ENCODE measurements around the gene EVI2B.
"Not testable (repeated sequence)": the region's sequence is repeated elsewhere in the genome, so short reads cannot be mapped to it uniquely, and the experiment has no call there.

EVI2B gene

DNA sequence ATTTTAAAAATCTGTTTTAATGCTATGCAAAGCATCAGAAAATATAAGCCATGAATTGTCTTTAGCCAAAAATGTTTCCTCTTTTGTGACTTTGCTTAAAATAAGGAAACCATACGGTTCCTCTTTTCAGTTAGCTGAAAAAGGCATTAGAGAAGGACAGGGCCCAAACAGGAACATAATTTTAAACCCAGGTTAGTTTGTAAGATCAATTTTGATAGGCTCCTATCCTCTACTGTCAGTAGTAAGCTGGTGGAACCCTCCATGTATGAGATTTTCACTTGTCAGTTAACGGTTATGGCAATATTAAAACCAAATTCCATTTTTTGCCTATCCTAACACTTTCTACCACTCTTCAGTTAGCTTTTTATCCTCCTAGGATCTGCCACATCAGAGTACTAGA, 4.3 kb downstream of the EVI2B start:
- no peak for DNase-seq

DNA sequence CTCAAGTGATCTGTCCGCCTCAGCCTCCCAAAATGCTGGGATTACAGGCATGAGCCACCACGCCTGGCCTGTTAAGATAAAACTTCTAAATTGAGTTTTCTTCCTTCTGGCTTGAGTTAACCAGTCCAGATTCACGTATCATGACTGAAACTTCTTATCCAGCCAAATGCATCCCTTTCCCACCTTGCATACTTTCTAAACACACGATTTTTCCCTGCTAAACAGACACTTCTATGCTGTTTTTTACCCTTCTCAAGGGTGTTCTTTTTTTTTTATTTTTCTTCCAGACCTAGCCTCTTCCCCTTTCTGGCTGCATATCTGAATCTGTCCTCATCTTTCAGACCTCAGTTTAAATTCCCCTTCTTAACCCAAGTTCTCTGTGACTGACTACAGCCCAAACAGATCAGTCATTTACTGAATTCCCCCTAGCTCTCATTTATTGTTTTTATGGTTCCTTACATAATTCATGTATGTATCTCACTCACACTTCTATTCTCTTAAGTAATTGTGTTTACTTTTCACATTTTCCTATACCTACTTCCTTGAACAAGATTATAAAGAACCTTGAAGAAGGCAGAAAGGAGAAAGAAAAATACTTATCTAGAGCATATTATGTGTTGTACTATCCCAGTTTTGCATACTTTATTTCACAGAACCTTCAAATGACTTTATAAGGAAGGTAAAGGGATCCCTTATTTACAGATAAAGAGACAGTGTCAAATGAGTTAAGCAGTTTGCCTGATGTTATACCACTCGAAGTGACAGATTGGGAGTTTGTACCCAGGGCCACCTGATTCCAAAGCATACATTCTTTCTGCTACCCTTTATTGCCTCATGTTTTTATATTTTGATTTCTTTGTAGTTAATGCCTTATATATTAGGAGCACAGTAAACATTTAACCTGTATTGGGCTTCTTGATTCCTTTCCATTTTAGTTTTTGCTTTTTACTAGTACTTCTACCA, 5.2 kb downstream of the EVI2B start:
- DNase-seq = no peak

DNA sequence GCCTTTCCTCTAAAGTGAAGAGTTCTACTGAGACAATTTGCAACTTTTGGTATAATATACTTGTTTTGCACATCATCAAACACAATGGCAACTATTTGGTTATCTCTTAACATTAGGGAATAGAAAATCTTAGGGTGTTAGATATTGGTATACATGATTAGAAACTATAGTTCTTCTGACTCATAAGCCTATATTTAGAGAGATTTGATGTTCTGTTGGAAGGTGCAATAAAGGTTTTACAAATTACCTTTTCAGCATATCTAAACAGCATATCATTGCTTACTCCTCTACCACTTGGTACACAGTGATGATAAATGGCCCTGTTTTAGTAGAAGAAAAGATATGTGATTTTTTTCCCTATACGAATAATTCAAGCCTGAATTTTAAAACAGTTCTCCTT, 6.2 kb downstream of the EVI2B start:
- DNase-seq = no peak

DNA sequence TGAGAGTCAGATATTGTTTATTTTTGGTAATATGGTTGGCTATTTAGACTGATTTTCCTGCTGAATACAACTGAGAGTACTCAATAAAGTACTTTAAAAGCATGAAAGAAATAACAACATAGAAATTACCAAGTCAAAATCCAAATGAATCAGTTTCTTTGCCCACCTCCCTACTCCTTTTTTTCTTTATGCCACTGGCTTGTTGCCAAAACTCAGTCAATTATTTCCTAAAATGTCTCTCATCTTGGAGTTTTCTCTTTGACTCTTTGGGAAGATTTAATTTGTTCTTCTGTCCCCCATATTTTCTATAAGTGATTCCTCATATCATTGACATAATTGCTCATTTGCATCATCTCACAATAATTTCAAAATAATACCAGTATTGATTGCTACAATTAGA, 14.2 kb downstream of the EVI2B start:
- DNase-seq = no peak

DNA sequence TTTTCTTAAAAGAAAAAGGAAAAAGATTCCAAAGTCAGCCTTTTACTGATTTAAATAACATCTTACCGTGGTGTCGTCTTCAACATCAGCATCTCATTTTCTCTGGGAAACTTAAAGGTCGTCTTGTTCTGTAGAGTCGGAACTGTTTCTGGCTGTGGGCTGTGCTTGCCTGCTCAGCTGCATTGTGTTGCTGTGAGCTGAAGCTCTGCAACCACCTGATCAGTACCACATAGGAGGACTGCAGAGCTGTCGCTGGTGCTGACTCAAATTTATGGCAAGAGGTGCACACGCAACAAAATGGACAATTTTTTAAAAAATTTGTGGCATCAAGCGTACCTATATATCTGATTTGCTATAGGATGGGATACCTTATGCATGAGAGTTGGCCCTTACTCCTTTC, 16.8 kb downstream of the EVI2B start, which contains the start of gene OMG:
OMG (minus strand) TSS at position 150 of the 400 bp plus-strand sequence. CDS start 908 bp downstream, outside the sequence.
- no peak for DNase-seq

DNA sequence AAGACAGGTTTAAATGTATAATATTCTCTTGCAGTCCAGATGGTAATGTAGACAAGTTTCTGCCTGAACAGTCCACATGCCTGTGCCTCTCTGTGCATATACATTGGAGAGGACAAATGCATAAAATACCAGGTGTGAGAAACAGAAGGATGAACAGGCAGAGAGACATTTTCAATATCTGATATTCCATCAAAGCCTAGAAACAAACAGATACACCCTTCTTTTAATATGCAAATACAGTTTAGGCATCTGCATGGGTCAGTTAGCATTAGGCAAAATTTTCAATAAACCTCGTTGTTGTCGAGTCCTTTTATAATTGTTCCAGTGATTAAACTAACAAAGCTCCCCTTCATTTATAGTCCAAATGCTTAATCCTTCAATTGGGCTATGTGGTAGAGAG, 17.7 kb downstream of the EVI2B start:
- no peak for DNase-seq

DNA sequence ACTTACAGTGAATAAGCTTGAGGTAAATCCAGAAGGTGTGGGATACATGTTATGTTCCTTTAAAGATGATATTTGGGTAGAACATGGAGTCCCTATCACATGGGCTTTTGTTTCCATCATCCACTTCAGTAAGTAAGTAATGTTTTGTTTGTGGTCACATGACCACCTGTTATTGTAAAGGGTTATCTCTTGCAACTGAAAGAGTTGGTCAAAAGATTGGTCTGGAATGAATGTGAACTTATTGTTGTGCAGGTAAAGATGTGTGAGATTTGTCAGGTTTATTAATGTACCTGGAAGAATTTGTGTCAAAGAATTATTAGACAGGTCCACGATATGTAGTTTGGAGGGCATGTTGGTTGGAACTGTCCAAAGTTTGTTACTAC, 18.4 kb downstream of the EVI2B start:
- no peak for DNase-seq

DNA sequence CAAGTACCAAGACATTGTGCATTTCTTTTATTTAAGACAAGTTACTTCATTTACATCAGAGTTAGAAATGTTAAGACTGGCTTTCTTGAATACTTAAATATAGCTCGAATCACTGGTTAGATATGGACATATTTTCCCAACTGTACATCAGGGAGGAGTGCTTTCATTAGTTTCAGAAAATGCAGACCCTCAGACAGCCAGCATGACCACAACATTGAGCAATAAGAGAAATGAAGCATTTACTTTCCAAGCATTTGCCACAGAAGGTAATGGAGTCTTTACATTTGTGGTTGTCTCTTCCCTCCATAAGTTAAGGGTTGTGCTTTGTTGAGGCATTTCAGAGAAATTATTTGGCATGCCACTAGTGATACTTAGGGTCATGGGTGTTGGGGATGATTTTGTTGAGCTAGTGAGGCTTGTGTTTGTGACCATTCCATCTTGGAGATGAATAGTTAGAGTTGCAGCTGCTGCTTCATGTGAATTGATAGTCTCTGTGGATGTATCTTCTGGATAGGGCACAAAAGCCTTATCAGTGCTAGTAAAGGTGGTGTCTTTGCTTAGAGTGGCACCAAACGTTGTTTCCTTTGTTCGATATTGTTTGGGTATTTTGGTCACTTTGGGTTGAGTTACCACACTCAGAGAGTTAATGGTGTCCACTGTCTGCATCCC, 18.9 kb downstream of the EVI2B start:
- DNase-seq = no peak

DNA sequence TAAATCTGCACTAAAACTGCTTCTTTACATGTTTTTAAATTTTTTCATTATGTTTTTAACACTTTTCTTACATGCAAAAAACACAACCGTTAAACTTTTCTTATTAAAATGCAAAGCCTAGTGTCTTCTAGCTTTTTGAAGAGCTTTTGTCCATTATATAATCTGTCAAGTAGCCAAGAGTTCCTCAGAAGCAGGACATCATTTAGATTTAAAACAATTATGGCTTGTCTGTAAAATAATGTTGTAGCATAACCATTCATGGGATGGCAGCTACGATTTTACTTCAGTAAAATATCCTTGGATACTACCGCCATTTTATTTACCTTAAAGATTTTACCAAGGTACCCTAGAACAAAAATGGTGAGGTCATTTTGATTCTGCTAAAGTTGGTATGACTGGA, 19.6 kb downstream of the EVI2B start:
- no peak for DNase-seq

DNA sequence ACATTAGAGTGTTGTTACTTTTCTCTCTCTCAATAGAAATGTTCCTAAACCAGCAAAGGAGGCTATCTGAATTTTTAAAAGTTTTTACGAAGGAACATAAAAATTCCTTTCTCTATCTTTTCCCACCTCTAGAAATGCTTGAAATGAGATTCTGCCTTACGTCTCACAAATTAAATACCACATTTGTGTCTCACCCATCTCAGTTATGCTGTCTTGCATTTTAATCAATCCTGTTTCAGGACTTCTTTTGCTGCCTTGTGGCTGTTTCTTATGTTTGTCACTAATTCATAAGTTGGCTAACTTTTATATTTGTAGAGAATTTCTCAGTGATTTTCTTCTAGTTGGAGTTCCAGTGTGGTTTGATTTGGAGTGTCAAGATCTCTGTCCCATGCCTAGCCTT, 20.3 kb downstream of the EVI2B start:
- no peak for DNase-seq

DNA sequence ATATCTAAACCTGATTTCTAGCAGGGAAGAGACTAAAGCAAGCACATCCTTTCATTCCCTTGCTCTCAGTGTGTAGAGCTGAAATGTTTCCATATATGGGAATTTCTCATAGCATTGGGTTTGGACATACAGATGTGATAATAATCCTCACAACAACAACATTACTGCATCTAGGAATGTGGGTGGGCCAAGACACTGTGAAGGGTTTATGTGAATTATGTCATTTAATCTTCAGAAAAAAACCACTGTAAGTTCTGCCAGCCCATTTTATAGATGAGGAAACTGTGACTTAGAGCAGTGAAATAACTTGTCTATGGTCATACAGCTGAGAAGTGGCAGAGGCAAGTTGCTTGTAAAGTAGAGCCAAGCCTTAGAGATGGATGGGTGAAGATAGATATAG, 22.0 kb downstream of the EVI2B start:
- no peak for DNase-seq

DNA sequence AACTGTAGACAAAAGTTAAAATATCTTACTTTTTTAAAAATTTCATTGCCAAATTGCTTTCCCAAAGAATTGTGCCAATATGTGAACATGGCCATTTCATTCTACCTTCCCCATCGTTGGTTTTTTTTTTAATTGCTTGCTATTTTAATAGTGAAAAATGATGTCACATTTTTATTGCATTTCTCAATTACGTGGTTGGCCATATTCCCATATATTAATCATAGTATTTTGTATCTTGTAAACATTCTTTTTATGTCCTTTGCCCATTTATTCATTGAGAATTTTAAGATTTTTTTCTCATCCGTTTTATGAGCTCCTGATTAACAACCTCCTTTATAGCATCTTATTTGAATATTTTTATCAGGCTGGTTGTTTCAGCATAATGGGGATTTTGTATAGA, 24.1 kb downstream of the EVI2B start:
- DNase-seq = no peak

DNA sequence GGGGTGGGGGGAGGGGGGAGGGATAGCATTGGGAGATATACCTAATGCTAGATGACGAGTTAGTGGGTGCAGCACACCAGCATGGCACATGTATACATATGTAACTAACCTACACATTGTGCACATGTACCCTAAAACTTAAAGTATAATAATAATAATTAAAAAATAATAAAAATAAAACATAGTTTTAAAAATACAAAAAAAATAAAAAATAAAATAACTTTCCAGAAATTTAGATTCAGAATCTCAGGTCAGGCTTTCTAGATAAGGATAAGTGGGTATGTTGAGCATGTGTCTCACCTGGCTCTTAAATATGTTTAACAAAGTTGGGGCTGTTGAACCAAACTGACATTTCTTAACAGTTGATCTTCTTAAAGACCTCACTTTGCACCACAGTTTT, 25.9 kb downstream of the EVI2B start:
- DNase-seq = not testable (repeated sequence)

DNA sequence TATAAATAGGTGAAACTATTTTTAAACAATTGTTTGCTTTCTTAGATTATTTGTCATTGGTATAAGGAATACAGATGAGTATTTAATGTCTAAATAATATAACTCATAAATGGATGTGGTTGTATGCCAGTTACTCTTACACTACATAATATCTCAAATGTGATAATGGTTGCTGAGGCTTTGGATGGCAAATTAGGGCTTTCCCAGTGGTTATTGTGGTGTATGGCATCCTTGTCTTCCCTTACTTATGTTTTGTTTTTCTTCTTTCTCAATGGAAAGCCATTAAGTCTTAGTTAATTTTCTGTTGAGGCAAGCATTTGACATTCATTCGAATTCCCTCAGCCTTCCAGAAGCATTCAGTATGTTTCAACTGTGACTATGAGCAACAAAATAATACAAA, 27.3 kb downstream of the EVI2B start:
- DNase-seq = no peak

DNA sequence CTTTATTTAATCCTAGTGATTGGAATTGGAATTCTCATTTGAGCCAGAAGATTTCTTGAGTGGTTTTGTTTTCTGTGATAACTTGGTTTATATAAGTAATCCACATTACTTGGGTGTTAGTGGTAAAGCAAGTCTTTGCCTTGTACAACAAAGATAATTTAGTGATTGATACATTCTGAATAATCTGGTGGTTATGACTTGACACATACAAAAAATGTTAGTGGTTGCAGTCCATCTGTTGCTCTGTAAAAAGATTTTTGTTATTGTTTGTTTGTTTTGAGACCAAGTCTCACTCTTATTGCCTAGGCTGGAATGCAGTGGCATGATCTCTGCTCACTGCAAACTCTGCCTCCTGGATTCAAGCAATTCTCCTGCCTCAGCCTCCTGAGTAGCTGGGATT, 30.0 kb downstream of the EVI2B start:
- DNase-seq = no peak

DNA sequence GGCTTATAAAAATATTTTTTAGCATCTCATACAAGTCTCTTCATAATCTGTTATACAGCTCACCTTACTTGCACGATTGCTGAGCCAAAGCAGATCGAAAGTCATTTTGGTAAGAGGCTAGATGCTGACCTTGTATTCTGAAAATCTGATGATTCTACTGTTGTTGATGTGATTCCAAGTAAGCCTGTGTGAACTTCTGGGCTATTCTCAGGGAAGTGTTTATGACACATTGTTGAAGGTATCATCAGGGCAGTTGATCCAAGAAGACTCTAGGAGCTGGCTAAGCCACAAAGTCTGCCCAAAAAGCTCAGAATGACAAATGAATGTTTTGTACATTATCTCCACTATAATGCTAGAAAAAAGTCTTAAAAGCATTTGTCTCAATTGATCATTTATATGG, 32.8 kb downstream of the EVI2B start:
- DNase-seq = no peak

DNA sequence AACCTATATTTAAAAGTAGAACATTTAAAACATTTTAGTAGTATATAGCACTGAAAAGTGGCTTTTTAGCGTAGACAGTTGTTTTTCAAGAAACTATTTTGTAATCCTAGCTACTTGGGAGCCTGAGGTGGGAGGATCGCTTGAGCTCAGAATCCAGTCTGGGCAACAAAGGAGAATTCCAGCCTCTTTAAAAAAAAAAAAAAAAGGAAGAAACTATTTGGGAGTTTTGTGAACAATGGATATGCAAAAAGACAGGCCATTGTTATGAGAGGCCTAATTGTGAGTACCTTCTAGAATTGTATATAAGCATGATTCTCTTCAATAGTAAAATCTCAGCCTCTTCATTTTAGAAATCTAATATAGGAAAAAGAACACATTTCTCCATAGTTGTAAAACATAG, 34.5 kb downstream of the EVI2B start:
- no peak for DNase-seq

DNA sequence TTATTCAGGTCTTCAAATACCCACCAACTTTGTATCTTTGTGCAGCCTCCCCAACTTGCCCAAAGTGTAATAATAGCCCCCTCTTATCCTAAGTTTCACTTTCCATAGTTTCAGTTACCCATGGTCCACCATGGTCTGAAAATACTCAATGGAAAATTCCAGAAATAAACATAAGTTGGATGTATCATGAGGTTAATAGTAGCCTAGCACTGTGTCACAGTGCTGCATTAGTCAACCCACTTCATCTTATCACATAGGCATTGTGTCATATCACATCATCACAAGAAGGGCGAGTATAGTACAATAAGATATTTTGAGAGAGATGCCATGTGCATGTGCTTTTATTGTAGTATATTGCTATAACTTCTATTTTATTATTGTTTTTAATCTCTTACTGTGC, 38.7 kb downstream of the EVI2B start:
- DNase-seq = no peak

DNA sequence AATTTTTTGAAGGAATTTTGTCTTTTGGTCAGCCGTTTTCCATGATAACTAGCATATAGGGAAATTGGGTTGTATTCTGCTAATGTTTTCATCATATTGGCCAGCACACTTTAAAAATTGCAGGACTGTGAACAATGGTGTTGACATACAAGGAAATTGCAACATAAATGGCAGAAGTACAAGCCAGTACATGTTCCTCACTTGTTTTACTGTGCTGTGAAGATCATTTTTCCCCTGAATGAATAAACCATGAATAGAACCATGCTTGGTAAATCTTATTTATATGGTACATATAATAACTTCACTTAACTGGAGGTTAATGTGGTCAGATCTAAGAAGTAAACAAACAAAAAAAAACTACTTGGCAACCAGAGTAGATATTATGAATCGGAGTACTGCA, 39.6 kb downstream of the EVI2B start:
- DNase-seq = no peak

DNA sequence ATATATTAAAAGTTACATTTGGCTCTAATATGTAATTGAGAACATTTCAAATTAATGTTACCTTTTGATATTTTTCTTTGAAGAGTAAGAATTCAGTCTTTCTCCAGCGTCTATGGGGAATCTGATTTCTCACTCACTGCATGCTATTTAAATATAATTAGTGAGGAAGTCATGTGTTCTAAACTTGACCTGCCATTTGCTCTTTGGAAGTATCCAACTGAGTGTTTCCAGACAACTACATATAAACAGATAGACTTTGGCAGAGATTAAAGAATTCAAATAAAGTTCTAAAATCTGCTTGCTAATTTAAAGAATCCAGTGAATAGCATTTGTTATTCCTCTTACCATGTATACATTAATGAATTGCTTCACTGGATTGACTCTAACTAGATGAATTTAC, 40.3 kb downstream of the EVI2B start:
- DNase-seq = no peak

DNA sequence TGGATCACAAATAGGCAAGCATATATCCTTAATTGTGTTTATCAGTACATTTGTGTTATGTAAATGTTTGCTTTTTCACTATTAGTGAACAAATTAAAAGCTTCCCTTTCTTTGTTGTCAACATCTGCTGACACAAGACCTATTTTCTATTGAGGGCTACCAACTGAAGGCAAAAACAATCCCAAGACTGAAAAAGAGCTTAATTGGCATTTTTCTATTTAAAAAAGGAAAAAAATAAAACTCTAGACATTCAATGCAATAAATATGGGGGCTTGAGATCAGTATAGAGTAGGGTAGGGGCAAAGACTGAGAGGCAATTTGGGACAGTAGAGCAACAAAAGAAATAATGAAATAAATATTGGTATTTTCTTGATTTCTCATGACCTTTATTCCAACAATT, 41.1 kb downstream of the EVI2B start:
- no peak for DNase-seq

DNA sequence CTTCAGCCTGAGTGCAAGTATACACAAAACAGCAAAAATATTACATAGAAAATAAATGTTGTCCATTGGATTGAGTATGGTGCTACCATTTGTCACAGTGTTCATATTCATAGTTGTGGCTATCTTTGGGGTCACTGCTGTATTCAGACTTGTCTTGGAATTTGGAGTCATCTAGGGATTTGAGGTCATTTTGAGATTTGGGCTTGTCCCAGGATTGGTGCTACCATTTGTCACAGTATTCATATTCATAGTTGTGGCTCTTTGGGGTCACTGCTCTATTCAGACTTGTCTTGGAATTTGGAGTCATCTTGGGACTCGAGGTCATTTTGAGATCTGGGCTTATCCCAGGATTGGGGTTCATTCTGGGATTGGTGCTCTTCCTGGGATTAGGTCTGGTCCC, 41.6 kb downstream of the EVI2B start:
- no peak for DNase-seq

DNA sequence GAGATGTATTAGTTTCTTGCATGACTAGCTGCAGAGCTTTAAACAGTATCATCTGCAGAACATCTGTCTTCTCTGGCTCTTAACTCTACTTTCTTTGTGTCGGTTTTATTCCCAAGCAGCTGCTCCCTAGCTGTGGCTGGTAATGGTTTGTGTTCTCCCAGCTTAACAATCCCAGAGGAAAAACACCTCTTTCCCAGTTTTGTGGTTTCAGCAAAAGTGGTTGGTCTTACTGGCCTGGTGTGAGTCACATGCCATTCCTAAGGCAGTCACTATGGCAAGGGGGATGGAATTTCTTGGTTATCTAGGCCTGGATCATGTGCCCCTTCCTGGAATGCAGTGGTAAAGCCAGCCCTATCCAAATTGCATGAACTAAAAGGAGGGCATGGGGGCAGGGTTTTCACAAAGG, 44.3 kb downstream of the EVI2B start:
- no peak for DNase-seq

DNA sequence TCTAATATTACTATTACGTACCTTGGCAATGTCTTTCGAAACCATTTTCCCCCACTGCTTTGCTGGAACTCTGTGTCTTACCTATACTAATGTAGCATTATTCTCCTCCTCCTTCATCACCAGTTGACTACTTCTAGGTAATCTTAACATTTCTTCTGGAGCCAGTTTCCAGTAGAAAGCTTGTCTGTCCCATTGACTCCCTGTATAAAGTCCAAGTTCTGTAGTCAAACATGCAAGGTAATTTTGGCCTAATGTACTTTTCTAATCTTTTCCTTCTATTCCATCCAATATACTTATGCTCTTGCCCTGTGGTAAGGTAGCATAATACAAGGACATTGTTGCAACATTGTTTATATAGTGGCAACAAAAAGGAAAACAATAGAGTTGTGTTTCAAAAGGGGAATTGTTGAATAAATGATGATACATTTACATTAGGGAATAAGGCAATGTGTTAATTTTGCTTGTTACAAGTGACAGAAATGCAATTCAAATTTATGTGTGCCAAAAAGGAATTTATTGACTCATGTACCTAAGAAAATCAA, 44.7 kb downstream of the EVI2B start:
- DNase-seq = no peak

All from activated gamma-delta T cell treated with Interleukin-2 at 50 U/mL for 16 hours (primary cell).